NT2/D1 (cell line): Measurements from ENCODE around the gene RASSF7.
A peak's percentile ranks its signal among the peaks of the same experiment; 100 is the strongest.

Source experiments
- DNase-seq: peaks from one replicate; pipeline ENCODE4 v3.0.0-alpha.2; 2011; ENCODE audit warnings: low read depth, low spot score
- H3K27me3 ChIP-seq: 2 replicates; pipeline ENCODE4 v1.6.0; 2011; ENCODE audit warnings: mild to moderate bottlenecking; ENCODE audit not compliant: insufficient read length, insufficient read depth
- H3K36me3 ChIP-seq: 2 replicates; pipeline ENCODE4 v1.6.1; 2011; ENCODE audit warnings: mild to moderate bottlenecking, low read length, mixed read lengths; ENCODE audit not compliant: insufficient read depth, insufficient read length
- H3K4me1 ChIP-seq: 2 replicates; pipeline ENCODE4 v1.5.1; 2011; ENCODE audit not compliant: insufficient read depth, insufficient read length
- H3K4me3 ChIP-seq: 2 replicates; pipeline ENCODE4 v1.5.1; 2011; ENCODE audit warnings: low read depth; ENCODE audit not compliant: insufficient read length
- H3K9ac ChIP-seq: 2 replicates; pipeline ENCODE4 v1.6.0; 2011; ENCODE audit warnings: low read depth; ENCODE audit not compliant: insufficient read length
- H3K9me3 ChIP-seq: 2 replicates; pipeline ENCODE4 v1.5.1; 2011; ENCODE audit warnings: mild to moderate bottlenecking, low read length; ENCODE audit not compliant: insufficient read depth
- SUZ12 ChIP-seq: IDR thresholded peaks from 2 replicates; pipeline ENCODE4 v1.6.1; 2011; ENCODE audit not compliant: insufficient read length, insufficient read depth; ENCODE audit errors: extremely low read depth
- YY1 ChIP-seq: IDR thresholded peaks from 2 replicates; pipeline ENCODE4 v1.6.1; 2011; ENCODE audit not compliant: insufficient read length, insufficient read depth
- ZNF274 ChIP-seq: IDR thresholded peaks from 2 replicates; pipeline ENCODE4 v1.6.1; 2011; ENCODE audit warnings: mild to moderate bottlenecking, low read depth, low read length

Gene RASSF7

DNA sequence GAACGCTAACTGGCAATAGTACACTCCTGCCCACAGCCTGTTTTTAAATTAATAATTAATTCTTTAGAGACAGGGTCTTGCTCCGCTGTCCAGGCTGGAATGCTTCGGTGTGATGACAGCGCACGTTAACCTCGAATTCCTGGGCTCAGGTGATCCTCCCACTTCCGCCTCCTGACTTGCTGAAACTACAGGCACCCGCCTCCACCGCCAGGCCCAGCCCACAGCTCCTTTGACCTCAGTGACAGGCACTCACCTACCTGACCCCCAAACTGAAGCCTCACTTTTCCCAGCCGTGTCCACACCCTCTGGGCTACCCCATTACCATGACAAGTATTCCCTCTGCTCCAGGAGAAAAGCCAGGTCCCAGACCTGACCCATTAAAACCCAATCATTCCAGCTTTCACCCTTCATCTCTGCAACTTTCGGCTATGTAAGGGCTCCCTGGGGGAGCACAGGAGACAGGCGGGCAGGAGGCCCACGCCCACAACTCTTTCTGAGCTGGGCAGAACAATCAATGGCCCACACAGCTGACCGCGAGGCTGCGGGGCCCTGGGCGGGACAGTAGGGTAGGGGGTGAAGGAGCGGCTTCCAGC lies 962 bp upstream of the RASSF7 start:
- Histone ChIP-seq H3K9ac (peak overlapping the region; percentile 87), H3K4me1 (peaks cover 39% of the 10 kb centered on the region), H3K4me3 (peak overlapping the region; percentile 57), H3K27me3 (peaks cover 36% of the 10 kb centered on the region), H3K36me3 (peaks cover 29% of the 10 kb centered on the region), H3K9me3 (no peaks in the 10 kb centered on the region)
- no peak for TF ChIP-seq ZNF274
- no peak for TF ChIP-seq YY1
- no peak for TF ChIP-seq SUZ12
- no peak for DNase-seq

DNA sequence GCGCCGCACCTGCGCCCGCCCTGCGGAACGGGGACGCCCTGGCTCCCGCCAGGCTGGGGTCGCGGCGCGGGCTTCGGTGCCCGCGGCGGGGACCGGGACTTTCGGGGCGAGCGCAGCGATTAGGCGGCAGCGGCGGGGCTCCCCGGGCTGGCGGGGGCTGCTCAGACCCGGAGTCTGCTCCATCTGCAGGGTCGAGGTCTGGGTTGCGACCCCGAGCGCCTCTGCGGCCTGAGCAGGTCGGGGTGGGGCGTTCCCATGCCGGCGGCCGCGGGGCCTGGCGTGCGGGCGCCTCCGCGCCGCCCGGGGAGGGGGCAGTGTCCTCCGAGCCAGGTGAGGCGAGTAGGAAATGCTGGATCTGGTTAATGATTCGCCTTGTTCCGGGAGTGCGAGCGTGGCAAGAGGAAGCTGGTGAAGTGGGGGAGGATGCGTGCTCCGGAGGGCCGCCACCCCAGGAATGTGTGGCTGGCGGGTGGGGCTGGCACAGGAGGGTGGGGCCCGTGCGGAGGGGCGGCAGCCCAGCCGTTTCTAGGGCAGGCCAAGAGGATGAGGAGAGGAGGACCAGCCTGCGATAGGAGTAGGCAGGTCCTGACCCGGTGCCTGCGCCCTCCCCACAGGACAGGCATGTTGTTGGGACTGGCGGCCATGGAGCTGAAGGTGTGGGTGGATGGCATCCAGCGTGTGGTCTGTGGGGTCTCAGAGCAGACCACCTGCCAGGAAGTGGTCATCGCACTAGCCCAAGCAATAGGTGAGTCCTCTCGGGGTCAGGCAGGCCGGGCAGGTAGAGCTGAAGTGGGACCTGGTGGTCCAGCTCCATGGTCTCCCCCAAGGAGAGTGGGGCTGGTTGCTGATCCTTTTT lies 606 bp downstream of the RASSF7 start:
- H3K4me1 ChIP-seq: peaks cover 44% of the 10 kb centered on the region
- H3K9me3 ChIP-seq: no peaks in the 10 kb centered on the region
- TF ChIP-seq SUZ12: no peak
- no peak for TF ChIP-seq YY1
- no peak for TF ChIP-seq ZNF274
- peaks cover 23% of the 10 kb centered on the region for H3K27me3 ChIP-seq
- H3K4me3 ChIP-seq: peak overlapping the region; percentile 87
- peak overlapping the region; percentile 94 for H3K9ac ChIP-seq
- peaks cover 32% of the 10 kb centered on the region for H3K36me3 ChIP-seq
- DNase-seq: no peak

DNA sequence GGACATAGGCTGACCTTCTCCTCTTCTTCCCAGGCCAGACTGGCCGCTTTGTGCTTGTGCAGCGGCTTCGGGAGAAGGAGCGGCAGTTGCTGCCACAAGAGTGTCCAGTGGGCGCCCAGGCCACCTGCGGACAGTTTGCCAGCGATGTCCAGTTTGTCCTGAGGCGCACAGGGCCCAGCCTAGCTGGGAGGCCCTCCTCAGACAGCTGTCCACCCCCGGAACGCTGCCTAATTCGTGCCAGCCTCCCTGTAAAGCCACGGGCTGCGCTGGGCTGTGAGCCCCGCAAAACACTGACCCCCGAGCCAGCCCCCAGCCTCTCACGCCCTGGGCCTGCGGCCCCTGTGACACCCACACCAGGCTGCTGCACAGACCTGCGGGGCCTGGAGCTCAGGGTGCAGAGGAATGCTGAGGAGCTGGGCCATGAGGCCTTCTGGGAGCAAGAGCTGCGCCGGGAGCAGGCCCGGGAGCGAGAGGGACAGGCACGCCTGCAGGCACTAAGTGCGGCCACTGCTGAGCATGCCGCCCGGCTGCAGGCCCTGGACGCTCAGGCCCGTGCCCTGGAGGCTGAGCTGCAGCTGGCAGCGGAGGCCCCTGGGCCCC lies 1.4 kb downstream of the RASSF7 start:
- TF ChIP-seq YY1: no peak
- TF ChIP-seq SUZ12: no peak
- TF ChIP-seq ZNF274: no peak
- Histone ChIP-seq H3K9ac (peak overlapping the region; percentile 94), H3K4me1 (peaks cover 40% of the 10 kb centered on the region), H3K4me3 (peak overlapping the region; percentile 87), H3K36me3 (peaks cover 38% of the 10 kb centered on the region), H3K9me3 (no peaks in the 10 kb centered on the region), H3K27me3 (peaks cover 16% of the 10 kb centered on the region)
- no peak for DNase-seq

DNA sequence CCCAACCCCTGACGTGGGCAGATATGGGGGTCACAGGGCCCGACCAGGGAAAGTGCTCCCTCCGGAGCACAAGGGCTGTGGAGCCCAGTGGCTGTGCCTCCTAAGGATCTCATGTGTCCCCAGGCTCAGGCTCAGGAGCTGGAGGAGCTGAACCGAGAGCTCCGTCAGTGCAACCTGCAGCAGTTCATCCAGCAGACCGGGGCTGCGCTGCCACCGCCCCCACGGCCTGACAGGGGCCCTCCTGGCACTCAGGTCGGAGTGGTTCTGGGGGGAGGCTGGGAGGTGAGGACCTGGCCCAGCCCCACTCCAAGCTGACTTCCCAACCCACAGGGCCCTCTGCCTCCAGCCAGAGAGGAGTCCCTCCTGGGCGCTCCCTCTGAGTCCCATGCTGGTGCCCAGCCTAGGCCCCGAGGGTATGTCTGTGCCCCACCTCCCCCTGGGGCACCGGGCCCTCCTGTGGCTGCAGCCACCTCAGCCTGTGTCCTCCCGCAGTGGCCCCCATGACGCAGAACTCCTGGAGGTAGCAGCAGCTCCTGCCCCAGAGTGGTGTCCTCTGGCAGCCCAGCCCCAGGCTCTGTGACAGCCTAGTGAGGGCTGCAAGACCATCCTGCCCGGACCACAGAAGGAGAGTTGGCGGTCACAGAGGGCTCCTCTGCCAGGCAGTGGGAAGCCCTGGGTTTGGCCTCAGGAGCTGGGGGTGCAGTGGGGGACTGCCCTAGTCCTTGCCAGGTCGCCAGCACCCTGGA lies 2.5 kb downstream of the RASSF7 start:
- Histone ChIP-seq H3K36me3 (peaks cover 42% of the 10 kb centered on the region), H3K4me1 (peaks cover 44% of the 10 kb centered on the region), H3K9ac (no peak overlapping the region)

DNA sequence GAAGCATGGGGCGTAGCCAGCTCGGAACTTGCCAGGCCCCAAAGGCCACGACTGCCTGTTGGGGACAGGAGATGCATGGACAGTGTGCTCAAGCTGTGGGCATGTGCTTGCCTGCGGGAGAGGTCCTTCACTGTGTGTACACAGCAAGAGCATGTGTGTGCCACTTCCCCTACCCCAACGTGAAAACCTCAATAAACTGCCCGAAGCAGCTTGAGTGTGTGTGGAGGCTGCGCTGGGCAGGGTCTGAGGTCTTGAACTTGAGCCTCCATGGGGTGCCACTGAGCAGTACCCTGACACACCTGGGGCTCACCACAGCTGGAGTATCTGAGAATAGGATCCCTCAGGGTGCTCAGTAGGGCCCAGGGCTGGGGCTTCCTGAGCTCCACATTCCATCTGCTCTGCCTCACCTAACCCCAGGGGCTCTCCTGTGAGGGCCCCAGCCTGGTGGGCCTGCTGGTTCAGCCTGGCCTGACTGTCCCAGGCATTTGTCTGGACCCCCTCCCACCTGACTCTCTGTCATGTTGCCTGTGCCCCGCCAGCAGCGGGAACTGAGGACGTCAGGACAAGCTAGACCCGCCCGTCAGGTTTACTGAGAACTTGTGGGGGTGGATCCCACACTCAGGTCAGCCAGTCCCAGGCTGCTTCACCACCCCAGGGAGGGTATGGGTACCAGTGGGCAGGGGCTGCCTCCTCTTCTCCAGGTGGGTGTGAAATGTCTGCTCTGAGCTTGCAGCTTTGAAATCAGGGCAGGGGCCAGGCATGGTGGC lies 3.2 kb downstream of the RASSF7 start:
- H3K27me3 ChIP-seq: peaks cover 5% of the 10 kb centered on the region
- peaks cover 42% of the 10 kb centered on the region for H3K36me3 ChIP-seq
- TF ChIP-seq ZNF274: no peak
- no peak for TF ChIP-seq YY1
- TF ChIP-seq SUZ12: no peak
- peaks cover 42% of the 10 kb centered on the region for H3K4me1 ChIP-seq
- no peak for DNase-seq
- no peaks in the 10 kb centered on the region for H3K9me3 ChIP-seq
- peak overlapping the region; percentile 15 for H3K9ac ChIP-seq
- H3K4me3 ChIP-seq: no peak overlapping the region

More for the DNA sequence above, 2.5 kb downstream of the RASSF7 start:
- no peaks in the 10 kb centered on the region for H3K9me3 ChIP-seq
- TF ChIP-seq ZNF274 (no peak), SUZ12 (no peak), YY1 (no peak)
- DNase-seq: no peak
- peaks cover 8% of the 10 kb centered on the region for H3K27me3 ChIP-seq
- no peak overlapping the region for H3K4me3 ChIP-seq

DNA sequence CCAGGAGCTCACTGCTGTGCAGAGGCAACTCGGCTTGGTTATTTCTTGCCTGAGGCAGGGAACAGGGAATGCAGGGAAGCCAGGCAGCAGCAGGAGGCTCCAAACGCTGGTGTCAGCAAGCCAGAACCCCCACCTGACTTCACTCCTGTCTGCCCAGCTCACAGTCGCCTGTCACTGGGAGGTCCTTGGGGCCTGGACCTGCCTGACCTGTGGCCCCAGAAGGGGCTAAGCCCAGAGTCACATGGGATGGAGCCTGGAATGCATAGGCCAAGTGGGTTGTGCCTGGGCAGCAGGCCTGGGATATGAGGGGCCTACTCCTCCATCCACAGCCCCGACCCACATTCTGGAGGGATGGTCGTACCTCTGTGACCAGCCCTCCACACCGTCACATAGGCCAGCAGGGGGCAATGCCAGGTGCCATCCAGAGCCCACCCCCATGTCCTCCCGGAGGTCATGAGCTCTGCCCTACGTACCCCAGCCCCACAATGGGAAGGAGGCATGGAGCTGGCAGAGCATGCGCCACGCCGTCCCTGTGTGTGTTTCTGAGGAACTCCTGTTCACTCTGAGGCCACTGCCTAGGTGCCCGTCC lies 5.2 kb downstream of the RASSF7 start:
- Histone ChIP-seq H3K4me1 (peaks cover 39% of the 10 kb centered on the region), H3K9me3 (no peaks in the 10 kb centered on the region), H3K36me3 (peaks cover 42% of the 10 kb centered on the region), H3K9ac (peak overlapping the region; percentile 59), H3K27me3 (peaks cover 12% of the 10 kb centered on the region), H3K4me3 (no peak overlapping the region)
- DNase-seq: no peak
- no peak for TF ChIP-seq SUZ12
- no peak for TF ChIP-seq ZNF274
- no peak for TF ChIP-seq YY1
